K562 (cell line): ENCODE data around the gene SAMD11. TPM values are rescaled to one million over a fixed set of nuclear protein-coding genes. Genes with fewer than 3 reads are reported as not detected.
A peak's percentile ranks its signal among the peaks of the same experiment; 100 is the strongest.

Experiments used
- CHD2 ChIP-seq: IDR thresholded peaks from 2 replicates; pipeline ENCODE4 v1.6.1; 2011; ENCODE audit warnings: low read depth, low read length
- FUS ChIP-seq: fragments of 200-400 bp; formaldehyde crosslinking; optimal IDR thresholded peaks from 2 replicates; pipeline ENCODE3; 2017; ENCODE audit warnings: low read depth, low read length
- HDAC3 ChIP-seq: fragments of 450-650 bp; IDR thresholded peaks from 2 replicates; pipeline ENCODE4 v1.6.1; 2018; ENCODE audit warnings: borderline replicate concordance, mild to moderate bottlenecking, moderate library complexity; ENCODE audit not compliant: partially characterized antibody
- MEIS2 ChIP-seq: fragments of 450-650 bp; IDR thresholded peaks from 2 replicates; pipeline ENCODE4 v1.6.1; 2014; ENCODE audit warnings: mild to moderate bottlenecking; ENCODE audit not compliant: partially characterized antibody
- MITF ChIP-seq: IDR thresholded peaks from 2 replicates; pipeline ENCODE4 v1.6.1; 2014; ENCODE audit warnings: antibody characterized with exemption
- NBN ChIP-seq: fragments of 450-650 bp; IDR thresholded peaks from 2 replicates; pipeline ENCODE4 v1.6.1; 2016; ENCODE audit warnings: low read depth, mild to moderate bottlenecking
- NFRKB ChIP-seq: fragments of 450-650 bp; IDR thresholded peaks from 2 replicates; pipeline ENCODE4 v1.6.1; 2016; ENCODE audit warnings: low read depth
- POU5F1 ChIP-seq: fragments of 150-350 bp; IDR thresholded peaks from 2 replicates; pipeline ENCODE4 v1.6.1; 2014; ENCODE audit warnings: borderline replicate concordance, low read length, low read depth, mild to moderate bottlenecking; ENCODE audit not compliant: partially characterized antibody
- PTTG1 ChIP-seq: fragments of 450-650 bp; IDR thresholded peaks from 2 replicates; pipeline ENCODE4 v1.6.1; 2016; ENCODE audit warnings: low read depth, mild to moderate bottlenecking, missing genetic modification characterization, missing compliant biosample characterization
- STAG1 ChIP-seq: sonication (generic); formaldehyde crosslinking; IDR thresholded peaks from 2 replicates; pipeline ENCODE4 v1.5.0; 2020; ENCODE audit warnings: missing genetic modification reagents, borderline replicate concordance
- ZKSCAN8 ChIP-seq: fragments of 200-800 bp; sonication (Bioruptor generic); IDR thresholded peaks from 2 replicates; pipeline ENCODE4 v1.6.1; 2016; ENCODE audit warnings: missing genetic modification characterization, missing compliant biosample characterization
- ZNF398 ChIP-seq: fragments of 250-450 bp; sonication (Bioruptor Pico); IDR thresholded peaks from 2 replicates; pipeline ENCODE4 v1.8.0; 2021; ENCODE audit warnings: moderate library complexity, mild to moderate bottlenecking, inconsistent platforms
- polyA plus RNA-seq, 8 experiments: library from polyadenylated mRNA; depleted of rRNA in 4 of 8; stranded (reverse) in 5 of 8; unstranded in 3 of 8; fragments of >200 nt; fragmentation: Nextera tagmentation in 2 of 8; fragmentation: Illumina TruSeq in 1 of 8; extraction: Ambion mirVana in 2 of 8; extraction: Trizol in 1 of 8; gene quantifications; 2 replicates each; pipeline versions ENCODE4 v1.2.1 to v1.2.3, GENCODE V29; 2011 to 2014; ENCODE audit warnings: inconsistent platforms in 1 of 8, missing spikeins in 1 of 8
- total RNA-seq, 7 experiments: library from RNA; depleted of rRNA in 6 of 7; stranded (reverse); fragments of >200 nt in 6 of 7; fragmentation: Illumina TruSeq in 2 of 7; extraction: Trizol in 2 of 7; gene quantifications; 2 replicates each; pipeline versions ENCODE4 v1.2.1 to v1.2.3, GENCODE V29; 2011 to 2021; ENCODE audit warnings: low replicate concordance in 1 of 7

Gene SAMD11
- total and polyA plus RNA-seq, 9 of the 15 experiments (the other 6 are each of a cell fraction or from before 2014, with no cell fraction given): 0.07 to 0.82 (median 0.11) TPM; not detected in 2

GRCh38 chr1:940107-941014 is 16.6 kb downstream of the SAMD11 start (continued):
- TF ChIP-seq CHD2 (no peak), NFRKB (no peak), FUS (no peak), POU5F1 (no peak), ZKSCAN8 (CRISPR knock-in tag) (no peak), STAG1 (CRISPR knock-in tag) (no peak; the same call in 1 of the 2 replicates), MITF (no peak), ZNF398 (CRISPR knock-in tag) (no peak), PTTG1 (tag) (no peak), MEIS2 (peak; percentile 79), HDAC3 (no peak), NBN (no peak)
